Trophoblast cell (in vitro differentiated cells and primary cell): ENCODE measurements around the gene EIF2B5.

Experiments
- DNase-seq, 2 donors: peaks; one replicate each; pipeline ENCODE4 v3.0.0-alpha.2; 2016
- H2AFZ ChIP-seq: 2 replicates; pipeline ENCODE4 v1.6.1; 2013; ENCODE audit warnings: low read length, moderate library complexity, mild to moderate bottlenecking; ENCODE audit not compliant: insufficient read depth, poor library complexity
- H2AK5ac ChIP-seq: 2 replicates; pipeline ENCODE4 v1.6.1; 2013; ENCODE audit warnings: mild to moderate bottlenecking, low read length
- H2BK120ac ChIP-seq: 2 replicates; pipeline ENCODE4 v1.6.1; 2013; ENCODE audit warnings: low read length, mild to moderate bottlenecking, moderate library complexity; ENCODE audit not compliant: insufficient read depth, poor library complexity
- H2BK12ac ChIP-seq: 2 replicates; pipeline ENCODE4 v1.6.1; 2013; ENCODE audit warnings: mild to moderate bottlenecking, low read length, moderate library complexity
- H2BK5ac ChIP-seq: 2 replicates; pipeline ENCODE4 v1.6.1; 2013; ENCODE audit warnings: low read length, low read depth, moderate library complexity, mild to moderate bottlenecking; ENCODE audit not compliant: poor library complexity
- H3K14ac ChIP-seq: 2 replicates; pipeline ENCODE4 v1.6.1; 2013; ENCODE audit warnings: mild to moderate bottlenecking, low read length
- H3K18ac ChIP-seq: 2 replicates; pipeline ENCODE4 v1.6.1; 2013; ENCODE audit warnings: mild to moderate bottlenecking, low read length
- H3K23ac ChIP-seq: 2 replicates; pipeline ENCODE4 v1.6.1; 2013; ENCODE audit warnings: low read length
- H3K27ac ChIP-seq: 2 replicates; pipeline ENCODE4 v1.5.1; 2013; ENCODE audit warnings: low read depth, mild to moderate bottlenecking, inconsistent platforms, low read length, moderate library complexity
- H3K27me3 ChIP-seq: 2 replicates; pipeline ENCODE4 v1.6.1; 2013; ENCODE audit warnings: inconsistent platforms, mild to moderate bottlenecking, low read length, moderate library complexity; ENCODE audit not compliant: insufficient read depth
- H3K36me3 ChIP-seq, 2 experiments: 1 replicate in 1 of 2; 2 replicates in 1 of 2; pipeline ENCODE4 v1.6.1; 2013; ENCODE audit warnings: low read length in 2 of 2, mild to moderate bottlenecking in 2 of 2, moderate library complexity in 1 of 2; ENCODE audit not compliant: insufficient read depth in 2 of 2, control insufficient read depth in 1 of 2
- H3K4ac ChIP-seq: 2 replicates; pipeline ENCODE4 v1.6.1; 2013; ENCODE audit warnings: low read depth, mild to moderate bottlenecking, low read length, moderate library complexity
- H3K4me1 ChIP-seq, 2 experiments: 1 replicate in 1 of 2; 2 replicates in 1 of 2; pipeline ENCODE4 v1.6.1; 2013; ENCODE audit warnings: low read length in 2 of 2, mild to moderate bottlenecking in 2 of 2, moderate library complexity in 1 of 2; ENCODE audit not compliant: insufficient read depth in 2 of 2, control insufficient read depth in 1 of 2
- H3K4me2 ChIP-seq: 2 replicates; pipeline ENCODE4 v1.6.1; 2013; ENCODE audit warnings: inconsistent platforms, mild to moderate bottlenecking, low read length, moderate library complexity
- H3K4me3 ChIP-seq: 2 replicates; pipeline ENCODE4 v1.5.1; 2013; ENCODE audit warnings: mild to moderate bottlenecking, low read depth, low read length, inconsistent platforms
- H3K79me1 ChIP-seq: one replicate; pipeline ENCODE4 v1.6.1; 2013; ENCODE audit warnings: low read length
- H3K79me2 ChIP-seq: 2 replicates; pipeline ENCODE4 v1.6.1; 2013; ENCODE audit warnings: low read length, mild to moderate bottlenecking; ENCODE audit not compliant: control insufficient read depth, insufficient read depth, poor library complexity
- H3K9ac ChIP-seq: 2 replicates; pipeline ENCODE4 v1.6.1; 2013; ENCODE audit warnings: mild to moderate bottlenecking, low read length
- H3K9me3 ChIP-seq: 2 replicates; pipeline ENCODE4 v1.6.1; 2013; ENCODE audit warnings: low read depth, mild to moderate bottlenecking, control low read depth, inconsistent platforms, low read length; ENCODE audit not compliant: insufficient read depth
- H4K12ac ChIP-seq: 2 replicates; pipeline ENCODE4 v1.6.1; 2013; ENCODE audit warnings: low read depth, mild to moderate bottlenecking, low read length, moderate library complexity
- H4K8ac ChIP-seq: 2 replicates; pipeline ENCODE4 v1.6.1; 2013; ENCODE audit warnings: low read depth, mild to moderate bottlenecking, low read length, moderate library complexity
- H4K91ac ChIP-seq: one replicate; pipeline ENCODE4 v1.6.1; 2013; ENCODE audit warnings: low read depth, mild to moderate bottlenecking, low read length, moderate library complexity
- WGBS: extraction: QIAGEN DNeasy Blood & Tissue Kit; methylation state at CpG from one replicate; pipeline ENCODE4 v1.1.7; 2013; ENCODE audit warnings: missing lambda C conversion rate; ENCODE audit not compliant: insufficient read length, insufficient coverage; ENCODE audit errors: extremely low coverage; 5-methylcytosine and 5-hydroxymethylcytosine counted together

EIF2B5 gene

DNA sequence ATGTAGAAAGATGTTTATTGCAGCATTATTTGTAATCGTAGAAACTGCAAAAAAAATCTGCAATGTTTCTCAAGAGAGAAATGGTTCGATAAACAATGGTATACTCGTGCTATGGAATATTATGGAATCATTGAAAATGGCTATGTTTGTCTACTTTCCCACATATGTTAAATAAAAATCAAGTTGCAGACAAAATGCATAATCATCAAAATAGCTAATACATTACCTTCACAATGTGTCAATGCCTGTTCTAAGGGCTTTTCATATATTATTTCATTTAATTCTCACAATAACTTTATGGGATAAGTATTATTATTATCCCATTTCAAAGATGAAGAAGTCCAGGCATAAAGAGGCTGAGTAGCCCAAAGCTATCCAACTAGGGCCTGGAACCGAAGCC, 2.2 kb upstream of the EIF2B5 start:
- H3K27ac ChIP-seq, result no peak overlapping the region

DNA sequence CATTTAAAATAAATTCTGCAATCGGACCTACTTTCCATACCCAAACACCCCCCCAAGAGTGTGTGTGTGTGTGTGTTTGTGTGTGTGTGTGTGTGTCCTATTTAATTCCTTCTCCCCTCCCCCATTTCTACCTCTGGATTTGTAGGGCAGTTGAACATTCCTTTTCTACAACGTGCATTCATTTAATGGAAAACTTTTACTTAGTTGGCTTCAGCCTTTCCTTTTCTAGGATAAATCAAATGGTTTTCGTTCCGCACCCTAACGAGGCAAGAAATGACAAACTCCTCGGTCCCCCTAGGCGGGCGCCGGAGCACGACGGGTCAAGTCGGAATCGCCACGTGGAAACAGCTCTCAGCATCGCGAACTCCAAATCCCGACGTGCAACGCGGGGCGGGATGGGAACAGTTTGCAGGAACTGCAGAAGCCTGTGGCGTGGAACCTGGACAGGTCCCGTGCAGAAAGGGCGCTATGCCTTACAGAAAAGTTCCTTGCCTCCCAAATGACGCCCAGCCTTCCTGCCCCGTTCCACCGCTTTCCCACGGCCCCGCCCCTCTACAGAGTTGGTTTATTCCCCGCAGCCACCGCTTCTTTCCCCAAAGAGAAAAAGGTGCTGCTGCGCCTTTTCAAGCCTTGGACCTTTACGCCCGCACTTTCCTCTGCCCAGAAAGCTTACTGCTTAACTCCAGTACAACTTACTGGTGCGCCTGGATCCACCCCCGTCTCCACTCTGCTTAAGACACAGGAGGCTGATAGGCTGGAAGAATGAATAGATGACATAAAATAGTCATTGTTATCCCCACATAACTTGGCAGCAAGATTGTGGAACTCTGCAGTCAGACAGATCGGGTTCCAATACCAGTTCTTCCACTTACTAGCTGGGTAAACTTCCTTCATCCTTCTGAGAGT, 1.1 kb upstream of the EIF2B5 start:
- Histone ChIP-seq H3K4me1 (peaks cover 0 to 6% of the 10 kb centered on the region in 2 experiments), H3K27ac (peak overlapping the region; percentile 52), H3K36me3 (peaks cover 6 to 10% of the 10 kb centered on the region in 2 experiments), H2AK5ac (no peak overlapping the region), H3K4ac (peak overlapping the region; percentile 50), H3K23ac (no peak overlapping the region), H4K12ac (peak overlapping the region; percentile 35), H3K14ac (peak overlapping the region; percentile 69), H3K79me2 (peaks cover 10% of the 10 kb centered on the region), H3K27me3 (no peaks in the 10 kb centered on the region), H3K4me2 (peak overlapping the region; percentile 96), H2AFZ (peak overlapping the region; percentile 52), H2BK12ac (no peak overlapping the region), H3K79me1 (peaks cover 13% of the 10 kb centered on the region), H3K9ac (no peak overlapping the region), H3K18ac (peak overlapping the region; percentile 53), H4K8ac (peak overlapping the region; percentile 85), H3K4me3 (peak overlapping the region; percentile 34), H4K91ac (peak overlapping the region; percentile 55), H2BK120ac (peak overlapping the region; percentile 31), H2BK5ac (no peak overlapping the region), H3K9me3 (no peaks in the 10 kb centered on the region)
- peak; percentile 74 to 87 for DNase-seq
- no CpG with 5 or more reads among the region's 37 CpGs for WGBS

More for the DNA sequence above, 2.2 kb upstream of the EIF2B5 start:
- no peak overlapping the region for H4K8ac ChIP-seq
- H3K4me1 ChIP-seq, result peaks cover 0 to 6% of the 10 kb centered on the region in 2 experiments
- peaks cover 10% of the 10 kb centered on the region for H3K79me2 ChIP-seq
- H3K27me3 ChIP-seq, result no peaks in the 10 kb centered on the region
- no peak for DNase-seq
- H2BK120ac ChIP-seq, result no peak overlapping the region
- no peak overlapping the region for H3K4me3 ChIP-seq
- H3K14ac ChIP-seq, result no peak overlapping the region
- H3K9ac ChIP-seq, result no peak overlapping the region
- no peak overlapping the region for H2AK5ac ChIP-seq
- H2AFZ ChIP-seq, result no peak overlapping the region
- H3K18ac ChIP-seq, result no peak overlapping the region
- no peak overlapping the region for H4K12ac ChIP-seq
- H3K4ac ChIP-seq, result no peak overlapping the region
- H3K79me1 ChIP-seq, result peaks cover 13% of the 10 kb centered on the region
- no CpG with 5 or more reads among the region's 4 CpGs for WGBS
- H2BK12ac ChIP-seq, result no peak overlapping the region
- H3K23ac ChIP-seq, result no peak overlapping the region
- H3K36me3 ChIP-seq, result peaks cover 2 to 6% of the 10 kb centered on the region in 2 experiments
- no peak overlapping the region for H2BK5ac ChIP-seq
- no peak overlapping the region for H3K4me2 ChIP-seq
- no peak overlapping the region for H4K91ac ChIP-seq
- no peaks in the 10 kb centered on the region for H3K9me3 ChIP-seq

DNA sequence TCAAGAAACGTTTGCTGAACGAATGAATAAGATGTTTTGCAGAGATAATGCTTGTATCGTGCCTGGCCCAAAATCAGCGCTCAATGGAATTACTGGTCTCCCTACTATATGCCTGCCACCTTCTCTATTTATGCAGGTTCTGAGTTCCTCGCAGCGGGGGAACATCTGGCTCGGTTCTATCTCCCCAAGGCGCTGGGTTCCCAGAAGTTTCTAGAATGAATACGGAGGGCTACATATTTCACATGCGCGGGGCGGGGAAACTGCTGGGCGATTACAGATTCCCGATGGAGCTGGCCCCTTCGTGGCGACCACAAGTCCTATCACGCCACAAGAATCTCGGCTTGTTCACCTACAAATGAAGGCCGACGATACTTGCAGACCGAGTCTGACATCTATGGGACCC, 411 bp upstream of the EIF2B5 start:
- peak overlapping the region; percentile 64 for H3K18ac ChIP-seq
- peak overlapping the region; percentile 52 for H3K27ac ChIP-seq
- no peaks in the 10 kb centered on the region for H3K27me3 ChIP-seq
- no CpG with 5 or more reads among the region's 21 CpGs for WGBS
- H3K9me3 ChIP-seq, result no peaks in the 10 kb centered on the region
- H4K12ac ChIP-seq, result peak overlapping the region; percentile 71
- peak overlapping the region; percentile 95 for H3K4me3 ChIP-seq
- H3K23ac ChIP-seq, result no peak overlapping the region
- peak overlapping the region; percentile 88 for H3K9ac ChIP-seq
- peak overlapping the region; percentile 73 for H3K14ac ChIP-seq
- peaks cover 10% of the 10 kb centered on the region for H3K79me2 ChIP-seq
- H3K4ac ChIP-seq, result peak overlapping the region; percentile 56
- H3K4me2 ChIP-seq, result peak overlapping the region; percentile 96
- peak overlapping the region; percentile 91 for H4K8ac ChIP-seq
- H2BK5ac ChIP-seq, result peak overlapping the region; percentile 47
- H4K91ac ChIP-seq, result peak overlapping the region; percentile 82
- peaks cover 0 to 6% of the 10 kb centered on the region in 2 experiments for H3K4me1 ChIP-seq
- peaks cover 6 to 10% of the 10 kb centered on the region in 2 experiments for H3K36me3 ChIP-seq
- DNase-seq, result no peak
- H2BK120ac ChIP-seq, result peak overlapping the region; percentile 37
- H2AK5ac ChIP-seq, result no peak overlapping the region
- peak overlapping the region; percentile 73 for H2AFZ ChIP-seq
- H3K79me1 ChIP-seq, result peaks cover 13% of the 10 kb centered on the region
- no peak overlapping the region for H2BK12ac ChIP-seq

DNA sequence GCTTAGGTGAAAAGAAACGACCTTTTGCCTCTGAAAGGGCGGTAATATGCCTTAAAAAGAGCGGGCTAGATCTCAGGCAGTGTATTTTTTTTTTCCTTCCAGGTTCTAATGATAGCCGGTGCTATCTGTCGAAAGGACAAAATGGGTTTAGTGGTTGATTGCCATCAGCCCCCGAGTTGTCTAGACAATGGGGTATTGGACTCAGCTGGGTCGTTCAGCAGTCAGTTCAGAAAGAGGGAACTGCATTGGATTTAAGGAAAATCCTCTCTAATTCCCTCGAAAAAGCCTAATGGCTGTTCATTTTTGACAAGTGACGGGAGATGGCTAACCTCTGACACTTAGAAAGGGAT, 728 bp downstream of the EIF2B5 start:
- Histone ChIP-seq H3K18ac (no peak overlapping the region), H4K8ac (peak overlapping the region; percentile 91), H2AK5ac (no peak overlapping the region), H4K91ac (no peak overlapping the region), H2BK120ac (no peak overlapping the region), H3K36me3 (peaks cover 11 to 16% of the 10 kb centered on the region in 2 experiments), H3K79me2 (peaks cover 10% of the 10 kb centered on the region), H3K27me3 (no peaks in the 10 kb centered on the region), H2AFZ (no peak overlapping the region), H3K9me3 (no peaks in the 10 kb centered on the region), H3K14ac (no peak overlapping the region), H3K4ac (peak overlapping the region; percentile 37), H3K4me1 (peaks cover 0 to 6% of the 10 kb centered on the region in 2 experiments), H3K27ac (no peak overlapping the region), H2BK5ac (no peak overlapping the region), H3K4me2 (peak overlapping the region; percentile 96), H3K4me3 (peak overlapping the region; percentile 95), H3K9ac (peak overlapping the region; percentile 82), H4K12ac (no peak overlapping the region), H3K79me1 (peaks cover 13% of the 10 kb centered on the region), H2BK12ac (no peak overlapping the region), H3K23ac (no peak overlapping the region)
- DNase-seq, result no peak
- WGBS, result no CpG with 5 or more reads among the region's 9 CpGs
